Fibroblast of mammary gland (primary cell): ENCODE measurements around the gene PSMD5.
A peak's percentile ranks its signal among the peaks of the same experiment; 100 is the strongest.

ENCODE experiments used
- DNase-seq: peaks from one replicate; pipeline ENCODE4 v3.0.0-alpha.2; 2010; ENCODE audit warnings: low read depth
- H3K4me3 ChIP-seq: 2 replicates; pipeline ENCODE4 v1.5.1; 2011; ENCODE audit warnings: low read depth, mild to moderate bottlenecking, low read length, moderate library complexity; ENCODE audit not compliant: control insufficient read depth
- CTCF ChIP-seq: conservative IDR thresholded peaks from 2 replicates; pipeline ENCODE4 v1.5.1; 2011; ENCODE audit warnings: low read depth, low read length, inconsistent platforms; ENCODE audit not compliant: control insufficient read depth, insufficient read depth

PSMD5 gene

GRCh38 chr9:120842685-120843485 is at the start of gene PSMD5:
Gene PSMD5 (minus strand): TSS chr9:120842922. CDS start chr9:120842909, 13 bp downstream.
- peak; percentile 100 for DNase-seq
- peak within 1 kb of the TSS; percentile 99 for H3K4me3 ChIP-seq
- TF ChIP-seq CTCF = no peak

GRCh38 chr9:120891884-120892747 is 49.4 kb upstream of the PSMD5 start:
- no peak for DNase-seq

GRCh38 chr9:120891245-120891883 is 48.6 kb upstream of the PSMD5 start:
- DNase-seq = peak; percentile 26
- H3K4me3 ChIP-seq = no peak overlapping the region
- TF ChIP-seq CTCF = no peak

More at GRCh38 chr9:120891884-120892747, 49.4 kb upstream of the PSMD5 start:
- TF ChIP-seq CTCF = no peak
- no peak overlapping the region for H3K4me3 ChIP-seq

- DNase-seq = no peak
- H3K4me3 ChIP-seq = no peak overlapping the region
- TF ChIP-seq CTCF = no peak
These were observed 47.9 kb upstream of the PSMD5 start for GRCh38 chr9:120890320-120891244.

GRCh38 chr9:120889606-120890271 is 47.0 kb upstream of the PSMD5 start:
- H3K4me3 ChIP-seq = no peak overlapping the region
- no peak for TF ChIP-seq CTCF
- no peak for DNase-seq

- DNase-seq = no peak
- H3K4me3 ChIP-seq = no peak overlapping the region
- no peak for TF ChIP-seq CTCF
These were observed 45.9 kb upstream of the PSMD5 start for GRCh38 chr9:120888626-120889025.
